ENCODE data around the gene ZFYVE9. TPM values are rescaled to one million over a fixed set of nuclear protein-coding genes. Genes with fewer than 3 reads are reported as not detected.

The ZFYVE9 gene
- total and polyA plus RNA-seq, 2 of the 13 experiments (the other 11 are each of a cell fraction or from before 2014, with no cell fraction given): 9.2 to 19.8 TPM

GRCh38 chr1:52355847-52356505, 214.1 kb downstream of the ZFYVE9 start (continued):
- TF ChIP-seq, protein P1, sequence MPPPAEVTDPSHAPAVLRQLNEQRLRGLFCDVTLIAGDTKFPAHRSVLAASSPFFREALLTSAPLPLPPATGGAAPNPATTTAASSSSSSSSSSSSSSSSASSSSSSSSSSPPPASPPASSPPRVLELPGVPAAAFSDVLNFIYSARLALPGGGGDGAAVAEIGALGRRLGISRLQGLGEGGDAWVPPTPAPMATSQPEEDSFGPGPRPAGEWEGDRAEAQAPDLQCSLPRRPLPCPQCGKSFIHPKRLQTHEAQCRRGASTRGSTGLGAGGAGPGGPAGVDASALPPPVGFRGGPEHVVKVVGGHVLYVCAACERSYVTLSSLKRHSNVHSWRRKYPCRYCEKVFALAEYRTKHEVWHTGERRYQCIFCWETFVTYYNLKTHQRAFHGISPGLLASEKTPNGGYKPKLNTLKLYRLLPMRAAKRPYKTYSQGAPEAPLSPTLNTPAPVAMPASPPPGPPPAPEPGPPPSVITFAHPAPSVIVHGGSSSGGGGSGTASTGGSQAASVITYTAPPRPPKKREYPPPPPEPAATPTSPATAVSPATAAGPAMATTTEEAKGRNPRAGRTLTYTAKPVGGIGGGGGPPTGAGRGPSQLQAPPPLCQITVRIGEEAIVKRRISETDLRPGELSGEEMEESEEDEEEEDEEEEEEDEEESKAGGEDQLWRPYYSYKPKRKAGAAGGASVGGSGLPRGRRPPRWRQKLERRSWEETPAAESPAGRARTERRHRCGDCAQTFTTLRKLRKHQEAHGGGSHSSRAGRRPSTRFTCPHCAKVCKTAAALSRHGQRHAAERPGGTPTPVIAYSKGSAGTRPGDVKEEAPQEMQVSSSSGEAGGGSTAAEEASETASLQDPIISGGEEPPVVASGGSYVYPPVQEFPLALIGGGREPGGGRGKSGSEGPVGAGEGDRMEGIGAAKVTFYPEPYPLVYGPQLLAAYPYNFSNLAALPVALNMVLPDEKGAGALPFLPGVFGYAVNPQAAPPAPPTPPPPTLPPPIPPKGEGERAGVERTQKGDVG (CRISPR knock-in tag; IDR thresholded peaks at IDR 0.05; ENCODE audit: borderline replicate concordance): peak; percentile 43; the same call in 1 of the 2 replicates
- TF ChIP-seq, protein P2, sequence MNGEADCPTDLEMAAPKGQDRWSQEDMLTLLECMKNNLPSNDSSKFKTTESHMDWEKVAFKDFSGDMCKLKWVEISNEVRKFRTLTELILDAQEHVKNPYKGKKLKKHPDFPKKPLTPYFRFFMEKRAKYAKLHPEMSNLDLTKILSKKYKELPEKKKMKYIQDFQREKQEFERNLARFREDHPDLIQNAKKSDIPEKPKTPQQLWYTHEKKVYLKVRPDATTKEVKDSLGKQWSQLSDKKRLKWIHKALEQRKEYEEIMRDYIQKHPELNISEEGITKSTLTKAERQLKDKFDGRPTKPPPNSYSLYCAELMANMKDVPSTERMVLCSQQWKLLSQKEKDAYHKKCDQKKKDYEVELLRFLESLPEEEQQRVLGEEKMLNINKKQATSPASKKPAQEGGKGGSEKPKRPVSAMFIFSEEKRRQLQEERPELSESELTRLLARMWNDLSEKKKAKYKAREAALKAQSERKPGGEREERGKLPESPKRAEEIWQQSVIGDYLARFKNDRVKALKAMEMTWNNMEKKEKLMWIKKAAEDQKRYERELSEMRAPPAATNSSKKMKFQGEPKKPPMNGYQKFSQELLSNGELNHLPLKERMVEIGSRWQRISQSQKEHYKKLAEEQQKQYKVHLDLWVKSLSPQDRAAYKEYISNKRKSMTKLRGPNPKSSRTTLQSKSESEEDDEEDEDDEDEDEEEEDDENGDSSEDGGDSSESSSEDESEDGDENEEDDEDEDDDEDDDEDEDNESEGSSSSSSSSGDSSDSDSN (CRISPR knock-in tag; IDR thresholded peaks at IDR 0.05): 0 out of 2 replicates have a peak, but pooled peaks have one; percentile 15
- TF ChIP-seq, protein P3, sequence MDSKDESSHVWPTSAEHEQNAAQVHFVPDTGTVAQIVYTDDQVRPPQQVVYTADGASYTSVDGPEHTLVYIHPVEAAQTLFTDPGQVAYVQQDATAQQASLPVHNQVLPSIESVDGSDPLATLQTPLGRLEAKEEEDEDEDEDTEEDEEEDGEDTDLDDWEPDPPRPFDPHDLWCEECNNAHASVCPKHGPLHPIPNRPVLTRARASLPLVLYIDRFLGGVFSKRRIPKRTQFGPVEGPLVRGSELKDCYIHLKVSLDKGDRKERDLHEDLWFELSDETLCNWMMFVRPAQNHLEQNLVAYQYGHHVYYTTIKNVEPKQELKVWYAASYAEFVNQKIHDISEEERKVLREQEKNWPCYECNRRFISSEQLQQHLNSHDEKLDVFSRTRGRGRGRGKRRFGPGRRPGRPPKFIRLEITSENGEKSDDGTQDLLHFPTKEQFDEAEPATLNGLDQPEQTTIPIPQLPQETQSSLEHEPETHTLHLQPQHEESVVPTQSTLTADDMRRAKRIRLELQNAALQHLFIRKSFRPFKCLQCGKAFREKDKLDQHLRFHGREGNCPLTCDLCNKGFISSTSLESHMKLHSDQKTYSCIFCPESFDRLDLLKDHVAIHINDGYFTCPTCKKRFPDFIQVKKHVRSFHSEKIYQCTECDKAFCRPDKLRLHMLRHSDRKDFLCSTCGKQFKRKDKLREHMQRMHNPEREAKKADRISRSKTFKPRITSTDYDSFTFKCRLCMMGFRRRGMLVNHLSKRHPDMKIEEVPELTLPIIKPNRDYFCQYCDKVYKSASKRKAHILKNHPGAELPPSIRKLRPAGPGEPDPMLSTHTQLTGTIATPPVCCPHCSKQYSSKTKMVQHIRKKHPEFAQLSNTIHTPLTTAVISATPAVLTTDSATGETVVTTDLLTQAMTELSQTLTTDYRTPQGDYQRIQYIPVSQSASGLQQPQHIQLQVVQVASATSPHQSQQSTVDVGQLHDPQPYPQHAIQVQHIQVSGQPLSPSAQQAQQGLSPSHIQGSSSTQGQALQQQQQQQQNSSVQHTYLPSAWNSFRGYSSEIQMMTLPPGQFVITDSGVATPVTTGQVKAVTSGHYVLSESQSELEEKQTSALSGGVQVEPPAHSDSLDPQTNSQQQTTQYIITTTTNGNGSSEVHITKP (CRISPR knock-in tag; IDR thresholded peaks at IDR 0.05; ENCODE audit: low read depth): no peak
- TF ChIP-seq, protein P4, sequence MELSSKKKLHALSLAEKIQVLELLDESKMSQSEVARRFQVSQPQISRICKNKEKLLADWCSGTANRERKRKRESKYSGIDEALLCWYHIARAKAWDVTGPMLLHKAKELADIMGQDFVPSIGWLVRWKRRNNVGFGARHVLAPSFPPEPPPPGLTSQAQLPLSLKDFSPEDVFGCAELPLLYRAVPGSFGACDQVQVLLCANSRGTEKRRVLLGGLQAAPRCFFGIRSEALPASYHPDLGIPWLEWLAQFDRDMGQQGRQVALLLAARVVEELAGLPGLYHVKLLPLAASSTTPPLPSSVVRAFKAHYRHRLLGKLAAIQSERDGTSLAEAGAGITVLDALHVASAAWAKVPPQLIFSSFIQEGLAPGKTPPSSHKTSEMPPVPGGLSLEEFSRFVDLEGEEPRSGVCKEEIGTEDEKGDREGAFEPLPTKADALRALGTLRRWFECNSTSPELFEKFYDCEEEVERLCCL (CRISPR knock-in tag; IDR thresholded peaks at IDR 0.05; ENCODE audit: borderline replicate concordance): no peak
- TF ChIP-seq AGO2 (optimal IDR thresholded peaks at IDR 0.05; ENCODE audit: low read depth, low read length) (peak; percentile 56), SALL1 (CRISPR knock-in tag; IDR thresholded peaks at IDR 0.05) (peak; percentile 23), LCORL (IDR thresholded peaks at IDR 0.05) (no peak), LCORL (CRISPR knock-in tag; IDR thresholded peaks at IDR 0.05) (0 out of 2 replicates have a peak, but pooled peaks have one; percentile 39)
- TF ChIP-seq, protein P5, sequence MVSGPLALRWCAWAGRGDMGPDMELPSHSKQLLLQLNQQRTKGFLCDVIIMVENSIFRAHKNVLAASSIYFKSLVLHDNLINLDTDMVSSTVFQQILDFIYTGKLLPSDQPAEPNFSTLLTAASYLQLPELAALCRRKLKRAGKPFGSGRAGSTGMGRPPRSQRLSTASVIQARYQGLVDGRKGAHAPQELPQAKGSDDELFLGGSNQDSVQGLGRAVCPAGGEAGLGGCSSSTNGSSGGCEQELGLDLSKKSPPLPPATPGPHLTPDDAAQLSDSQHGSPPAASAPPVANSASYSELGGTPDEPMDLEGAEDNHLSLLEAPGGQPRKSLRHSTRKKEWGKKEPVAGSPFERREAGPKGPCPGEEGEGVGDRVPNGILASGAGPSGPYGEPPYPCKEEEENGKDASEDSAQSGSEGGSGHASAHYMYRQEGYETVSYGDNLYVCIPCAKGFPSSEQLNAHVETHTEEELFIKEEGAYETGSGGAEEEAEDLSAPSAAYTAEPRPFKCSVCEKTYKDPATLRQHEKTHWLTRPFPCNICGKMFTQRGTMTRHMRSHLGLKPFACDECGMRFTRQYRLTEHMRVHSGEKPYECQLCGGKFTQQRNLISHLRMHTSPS (CRISPR knock-in tag; IDR thresholded peaks at IDR 0.05; ENCODE audit: low read depth): peak; percentile 75; the same call in 1 of the 2 replicates

All from HepG2 (cell line).